Upper lobe of left lung (tissue), 4 donors: Measurements from ENCODE around the gene TMEM232.

ENCODE experiments used
- CTCF ChIP-seq, 6 experiments: fragments of 450-650 bp in 4 of 6; fragments of 200-600 bp in 2 of 6; sonication (generic) in 2 of 6; IDR thresholded peaks; one replicate each; pipeline ENCODE4 v1.5.1; 2016 to 2019; ENCODE audit warnings: antibody characterized with exemption in 6 of 6
- EP300 ChIP-seq, 4 donors: sonication (generic); formaldehyde crosslinking; IDR thresholded peaks; one replicate each; pipeline ENCODE4 v1.5.1; 2017; ENCODE audit warnings: antibody characterized with exemption in 4 of 4, control low read depth in 2 of 4
- POLR2A ChIP-seq, 4 donors: fragments of 450-650 bp; IDR thresholded peaks; one replicate each; pipeline ENCODE4 v1.5.1; 2016 to 2017; ENCODE audit warnings: antibody characterized with exemption in 4 of 4, mild to moderate bottlenecking in 2 of 4
- POLR2AphosphoS5 ChIP-seq, 2 donors: sonication (generic); formaldehyde crosslinking; IDR thresholded peaks; one replicate each; pipeline ENCODE4 v1.5.1; 2017; ENCODE audit warnings: antibody characterized with exemption in 2 of 2

DNA sequence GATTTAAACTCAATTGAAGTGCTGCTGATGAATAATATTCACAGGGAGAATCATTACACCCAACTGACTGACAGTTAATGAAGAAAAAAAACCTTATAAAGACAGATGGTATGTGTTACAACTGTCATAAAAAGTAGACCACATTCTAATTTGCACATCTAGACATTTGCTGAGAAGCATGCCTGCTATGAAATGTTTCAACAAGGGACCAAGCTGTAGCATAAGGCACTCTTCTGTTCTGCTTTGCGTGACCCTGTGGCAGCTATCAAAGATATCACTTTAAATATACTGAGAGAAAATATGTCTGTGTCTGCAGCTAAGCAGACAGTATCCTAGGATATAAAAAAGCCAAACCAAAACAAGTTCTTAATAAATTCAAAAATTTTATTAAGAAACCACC is 153.7 kb downstream of the TMEM232 start:
- no peak for TF ChIP-seq CTCF (IDR thresholded peaks at IDR 0.05)
- no peak for TF ChIP-seq POLR2A (IDR thresholded peaks at IDR 0.05)
- TF ChIP-seq EP300 (IDR thresholded peaks at IDR 0.05), result no peak
- TF ChIP-seq POLR2AphosphoS5 (IDR thresholded peaks at IDR 0.05), result no peak
